ENCODE measurements around the gene ELFN1.

ELFN1 gene

GRCh38 chr7:1748076-1748838 is 78.2 kb downstream of the ELFN1 start:
- Histone ChIP-seq H3K4me1 (peaks cover 57% of the 10 kb centered on the region), H4K20me1 (peaks cover 7% of the 10 kb centered on the region; the same call in 1 of the 2 replicates), H3K4me2 (peak overlapping the region; percentile 42), H3K36me3 (peaks cover 17% of the 10 kb centered on the region; the same call in 1 of the 2 replicates), H3K27me3 (peaks cover 34% of the 10 kb centered on the region), H3K27ac (no peak overlapping the region), H3K4me3 (no peak overlapping the region), H3K9me3 (no peaks in the 10 kb centered on the region), H3K9ac (no peak overlapping the region)
- TF ChIP-seq Cebpa-rat (IDR thresholded peaks at IDR 0.05) = no peak

DNA sequence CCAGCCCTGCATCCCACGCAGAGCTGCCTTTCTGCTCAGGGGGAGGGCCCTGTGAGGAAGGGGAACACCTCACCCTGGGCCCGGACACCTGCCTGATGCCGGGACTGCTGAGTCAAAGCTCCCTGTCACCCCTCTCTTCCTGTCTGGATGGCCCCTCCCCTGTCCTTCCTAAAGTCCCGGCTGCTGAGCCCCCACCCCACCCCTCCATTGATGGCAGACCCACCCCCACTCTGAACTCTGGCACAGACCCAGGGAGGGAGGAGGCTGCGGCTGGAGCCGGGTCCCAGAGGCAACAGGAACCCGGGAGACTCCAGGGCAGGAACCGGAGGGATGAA is 78.7 kb downstream of the ELFN1 start:
- H3K36me3 ChIP-seq = peaks cover 17% of the 10 kb centered on the region; the same call in 1 of the 2 replicates
- H3K4me2 ChIP-seq = peak overlapping the region; percentile 42; the same call in 1 of the 2 replicates
- H3K27ac ChIP-seq = no peak overlapping the region
- no peak overlapping the region for H3K9ac ChIP-seq
- H3K4me3 ChIP-seq = no peak overlapping the region
- H3K27me3 ChIP-seq = peaks cover 34% of the 10 kb centered on the region
- no peak for TF ChIP-seq Cebpa-rat (IDR thresholded peaks at IDR 0.05)
- peaks cover 1% of the 10 kb centered on the region; the same call in 1 of the 2 replicates for H4K20me1 ChIP-seq
- no peaks in the 10 kb centered on the region for H3K9me3 ChIP-seq
- H3K4me1 ChIP-seq = peaks cover 57% of the 10 kb centered on the region

DNA sequence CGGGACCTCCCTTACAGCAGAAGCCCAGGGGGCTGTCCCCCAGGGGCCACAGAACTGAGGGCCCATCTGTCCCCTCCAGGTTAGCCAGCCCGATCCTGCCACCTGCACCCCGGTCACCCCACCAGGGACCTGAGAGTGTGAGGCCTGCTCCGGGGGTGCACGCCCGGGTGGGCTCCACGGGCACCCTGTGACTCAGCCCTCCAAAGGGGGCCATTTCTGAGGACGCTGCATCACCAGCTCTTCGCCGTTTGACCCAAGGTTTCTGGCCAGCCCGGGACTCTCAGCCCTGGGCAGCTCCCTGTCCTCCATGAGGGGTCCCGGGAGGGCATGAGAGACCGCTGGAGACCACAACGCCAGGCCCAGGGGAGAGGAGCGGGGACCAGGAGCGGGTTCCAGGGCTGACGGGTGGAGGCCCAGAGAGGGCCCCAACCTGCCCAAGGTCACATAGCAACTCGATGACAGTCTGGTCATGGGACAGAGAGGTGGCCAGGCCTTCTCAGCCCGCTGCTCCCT is 79.3 kb downstream of the ELFN1 start:
- no peaks in the 10 kb centered on the region for H3K9me3 ChIP-seq
- H3K27ac ChIP-seq = no peak overlapping the region
- no peak for TF ChIP-seq Cebpa-rat (IDR thresholded peaks at IDR 0.05)
- no peaks in the 10 kb centered on the region; the same call in 1 of the 2 replicates for H4K20me1 ChIP-seq
- peak overlapping the region; percentile 37; the same call in 1 of the 2 replicates for H3K4me2 ChIP-seq
- H3K4me1 ChIP-seq = peaks cover 59% of the 10 kb centered on the region
- H3K27me3 ChIP-seq = peaks cover 34% of the 10 kb centered on the region
- no peak overlapping the region for H3K4me3 ChIP-seq
- no peak overlapping the region for H3K9ac ChIP-seq
- H3K36me3 ChIP-seq = peaks cover 17% of the 10 kb centered on the region; the same call in 1 of the 2 replicates

- H3K27ac ChIP-seq = no peak overlapping the region
- no peak overlapping the region for H3K4me3 ChIP-seq
- TF ChIP-seq Cebpa-rat (IDR thresholded peaks at IDR 0.05) = no peak
- peak overlapping the region; percentile 37 for H3K4me2 ChIP-seq
- H3K4me1 ChIP-seq = peaks cover 64% of the 10 kb centered on the region
- H3K36me3 ChIP-seq = peaks cover 16% of the 10 kb centered on the region; the same call in 1 of the 2 replicates
- H3K27me3 ChIP-seq = peaks cover 34% of the 10 kb centered on the region
- H3K9me3 ChIP-seq = no peaks in the 10 kb centered on the region
- no peak overlapping the region for H3K9ac ChIP-seq
- H4K20me1 ChIP-seq = no peaks in the 10 kb centered on the region; the same call in 1 of the 2 replicates
Observed at GRCh38 chr7:1749864-1750466, 79.9 kb downstream of the ELFN1 start.

DNA sequence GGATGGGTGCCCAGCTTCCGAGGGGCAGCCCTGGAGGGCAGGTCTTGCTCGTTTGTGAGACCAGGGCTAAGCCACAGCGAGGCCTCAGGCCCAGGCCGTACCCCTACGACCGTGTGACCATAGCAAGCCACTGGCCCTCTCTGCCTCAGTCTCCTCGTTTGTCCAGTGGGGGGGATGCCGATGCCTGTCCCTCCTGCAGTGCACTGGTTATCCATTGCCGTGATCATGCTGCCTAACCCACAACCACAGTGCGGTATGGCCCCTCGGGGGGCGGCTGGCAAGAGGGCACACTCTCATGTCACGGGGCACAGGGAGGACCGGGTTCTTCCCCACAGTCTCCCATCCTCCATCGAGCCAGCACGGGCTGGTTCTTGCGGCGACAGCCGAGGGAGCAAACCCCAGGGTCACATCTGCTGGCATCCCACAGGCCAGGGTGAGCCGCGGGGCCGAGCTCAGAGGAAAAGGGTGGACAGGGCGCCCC is 80.5 kb downstream of the ELFN1 start:
- H3K27me3 ChIP-seq = peaks cover 34% of the 10 kb centered on the region
- no peaks in the 10 kb centered on the region; the same call in 1 of the 2 replicates for H4K20me1 ChIP-seq
- no peak overlapping the region for H3K4me3 ChIP-seq

GRCh38 chr7:1752111-1752510 is 82.0 kb downstream of the ELFN1 start:
- Histone ChIP-seq H3K4me3 (no peak overlapping the region), H3K27ac (no peak overlapping the region), H3K36me3 (no peaks in the 10 kb centered on the region), H3K9ac (no peak overlapping the region), H4K20me1 (no peaks in the 10 kb centered on the region), H3K4me2 (no peak overlapping the region), H3K9me3 (no peaks in the 10 kb centered on the region), H3K4me1 (peaks cover 86% of the 10 kb centered on the region), H3K27me3 (peaks cover 34% of the 10 kb centered on the region)
- TF ChIP-seq Cebpa-rat (IDR thresholded peaks at IDR 0.05) = no peak

More for the DNA sequence above, 80.5 kb downstream of the ELFN1 start:
- H3K27ac ChIP-seq = no peak overlapping the region
- H3K36me3 ChIP-seq = peaks cover 10% of the 10 kb centered on the region; the same call in 1 of the 2 replicates
- no peak overlapping the region for H3K9ac ChIP-seq
- H3K4me1 ChIP-seq = peaks cover 71% of the 10 kb centered on the region
- TF ChIP-seq Cebpa-rat (IDR thresholded peaks at IDR 0.05) = no peak
- no peaks in the 10 kb centered on the region for H3K9me3 ChIP-seq
- peak overlapping the region; percentile 37 for H3K4me2 ChIP-seq

DNA sequence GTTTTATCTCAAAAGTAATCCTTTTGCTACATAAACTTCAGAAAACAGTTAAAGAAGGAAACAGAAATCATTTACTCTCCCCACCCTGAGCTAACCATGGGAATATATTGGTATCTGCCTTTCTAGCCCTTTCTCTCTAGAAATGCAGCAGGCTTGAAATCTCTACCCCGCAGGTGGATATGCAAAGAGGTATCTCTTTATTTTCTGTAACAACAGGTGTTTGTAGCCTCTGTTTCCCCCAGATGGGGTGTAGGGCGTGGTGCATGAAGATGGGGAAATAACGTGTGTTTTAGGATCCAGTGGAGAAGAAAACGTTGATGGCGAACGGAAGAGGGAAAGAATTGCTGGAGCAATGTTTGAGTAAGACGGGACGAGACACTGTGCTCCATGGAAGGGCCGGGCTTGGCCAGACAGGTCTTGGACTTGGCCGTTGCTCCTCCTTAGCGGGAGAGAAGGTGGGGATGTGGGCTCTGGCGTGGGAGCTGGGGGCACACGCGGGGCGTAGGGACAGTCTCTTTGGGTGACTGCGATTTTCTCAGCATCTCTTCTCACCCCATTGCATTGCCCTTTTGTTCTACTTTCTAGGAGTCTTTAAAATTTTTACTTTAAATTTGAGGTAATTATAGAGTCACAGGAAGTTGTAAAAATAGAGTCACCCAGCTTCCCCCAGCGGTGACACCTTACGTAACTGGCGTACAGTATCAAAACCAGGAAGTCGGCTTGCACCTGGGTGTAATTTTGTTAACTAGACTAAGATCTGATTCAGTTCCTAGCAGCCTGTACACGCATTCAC is 82.9 kb downstream of the ELFN1 start:
- Histone ChIP-seq H3K4me1 (peaks cover 88% of the 10 kb centered on the region), H3K9me3 (no peaks in the 10 kb centered on the region), H3K4me2 (peak overlapping the region; percentile 38), H3K27ac (no peak overlapping the region), H3K27me3 (peaks cover 27% of the 10 kb centered on the region), H3K9ac (no peak overlapping the region), H3K36me3 (no peaks in the 10 kb centered on the region), H4K20me1 (no peaks in the 10 kb centered on the region), H3K4me3 (no peak overlapping the region)
- no peak for TF ChIP-seq Cebpa-rat (IDR thresholded peaks at IDR 0.05)

DNA sequence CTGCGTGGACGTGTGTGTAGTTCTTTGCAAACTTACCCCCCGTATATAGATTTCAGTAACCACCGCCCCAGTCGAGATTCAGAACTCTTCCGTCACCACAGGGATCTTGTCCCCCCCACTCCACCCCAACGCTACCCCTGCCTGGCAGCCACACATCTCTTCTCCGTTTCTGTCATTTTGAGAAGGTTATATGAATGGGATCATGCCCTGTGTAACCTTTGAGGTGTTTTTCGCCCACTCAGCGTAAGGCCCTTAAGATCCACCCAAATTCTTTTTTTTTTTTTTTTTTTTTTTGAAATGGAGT is 83.4 kb downstream of the ELFN1 start:
- Histone ChIP-seq H3K4me1 (peaks cover 87% of the 10 kb centered on the region), H3K4me2 (peak overlapping the region; percentile 38), H3K9me3 (no peaks in the 10 kb centered on the region), H3K4me3 (no peak overlapping the region), H3K9ac (no peak overlapping the region), H3K36me3 (no peaks in the 10 kb centered on the region), H3K27ac (no peak overlapping the region), H3K27me3 (peaks cover 21% of the 10 kb centered on the region), H4K20me1 (no peaks in the 10 kb centered on the region)
- TF ChIP-seq Cebpa-rat (IDR thresholded peaks at IDR 0.05) = no peak

DNA sequence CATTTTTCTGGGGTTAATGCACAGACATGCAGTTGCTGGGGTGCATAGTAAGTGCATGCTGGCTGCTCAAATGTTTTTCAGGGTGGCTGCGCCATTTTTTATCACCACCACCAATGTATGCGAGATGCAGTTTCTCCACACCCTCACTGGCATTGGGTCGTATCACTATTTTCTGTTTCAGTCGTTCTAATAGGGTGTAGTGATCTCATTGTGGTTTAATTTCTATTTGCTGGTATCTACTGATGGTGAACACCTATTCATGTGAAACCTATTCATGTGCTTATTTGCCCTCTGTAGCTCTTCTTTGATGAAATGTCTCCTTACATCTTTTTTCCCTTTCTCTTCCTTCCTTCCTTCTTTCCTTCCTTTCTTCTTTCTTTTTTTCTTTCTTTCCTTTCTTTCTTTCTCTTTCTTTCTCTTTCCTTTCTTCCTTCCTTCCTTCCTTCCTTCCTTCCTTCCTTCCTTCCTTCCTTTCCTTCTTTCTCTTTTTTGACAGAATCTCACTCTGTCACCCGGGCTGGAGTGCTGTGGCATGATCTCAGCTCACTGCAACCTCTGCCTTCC is 84.3 kb downstream of the ELFN1 start:
- no peaks in the 10 kb centered on the region for H3K36me3 ChIP-seq
- no peak overlapping the region for H3K27ac ChIP-seq
- no peaks in the 10 kb centered on the region for H3K9me3 ChIP-seq
- no peak overlapping the region for H3K4me3 ChIP-seq
- peak overlapping the region; percentile 76; the same call in 1 of the 2 replicates for H3K4me2 ChIP-seq
- H3K4me1 ChIP-seq = peaks cover 81% of the 10 kb centered on the region
- no peaks in the 10 kb centered on the region for H4K20me1 ChIP-seq
- H3K27me3 ChIP-seq = peaks cover 12% of the 10 kb centered on the region
- TF ChIP-seq Cebpa-rat (IDR thresholded peaks at IDR 0.05) = no peak
- no peak overlapping the region for H3K9ac ChIP-seq

Measured in BLaER1 (cell line).